GM21529 (cell line): ENCODE data around the gene BOK.
"Not testable (repeated sequence)": the region's sequence is repeated elsewhere in the genome, so short reads cannot be mapped to it uniquely, and the experiment has no call there.

ENCODE experiments used
- ATAC-seq: cut with Tn5 transposase; IDR thresholded peaks from one replicate; pipeline ENCODE4 v1.9.1; 2021; ENCODE audit not compliant: unreplicated experiment

The BOK gene

DNA sequence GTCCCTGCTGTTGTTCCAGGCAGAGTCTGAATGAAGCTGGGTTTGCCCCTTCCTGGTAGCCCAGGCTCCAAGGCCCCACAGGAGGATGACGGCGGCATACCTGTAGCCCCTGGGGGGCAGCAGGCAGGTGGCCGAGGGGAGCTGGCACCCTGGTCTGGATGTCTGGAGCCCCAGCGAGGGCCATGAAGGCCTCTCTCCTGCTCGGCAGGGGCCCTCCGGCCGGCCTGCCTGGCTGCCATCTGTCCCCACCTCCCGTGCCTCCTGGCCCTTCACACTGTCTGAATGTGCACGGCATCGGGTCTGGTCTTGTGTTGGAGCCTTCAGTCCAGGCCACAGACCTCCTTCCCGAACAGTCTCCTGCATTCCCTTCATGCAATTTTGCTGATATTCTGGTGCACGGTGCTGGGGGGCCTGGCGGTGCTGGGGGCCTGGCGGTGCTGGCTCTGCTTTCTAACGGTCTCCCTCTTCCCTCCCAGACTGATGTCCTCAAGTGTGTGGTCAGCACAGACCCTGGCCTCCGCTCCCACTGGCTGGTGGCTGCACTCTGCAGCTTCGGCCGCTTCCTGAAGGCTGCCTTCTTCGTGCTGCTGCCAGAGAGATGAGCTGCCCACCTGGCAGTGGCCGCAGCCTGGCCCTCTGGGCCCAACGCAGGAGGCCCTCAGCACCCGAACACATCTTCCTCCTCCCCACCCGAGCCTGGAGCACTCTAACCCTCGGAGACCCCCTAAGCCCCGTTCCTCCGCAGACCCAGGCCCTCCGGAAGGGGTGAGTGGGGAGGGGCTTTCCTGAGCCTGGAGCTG lies 13.5 kb downstream of the BOK start:
- no peak for ATAC-seq

DNA sequence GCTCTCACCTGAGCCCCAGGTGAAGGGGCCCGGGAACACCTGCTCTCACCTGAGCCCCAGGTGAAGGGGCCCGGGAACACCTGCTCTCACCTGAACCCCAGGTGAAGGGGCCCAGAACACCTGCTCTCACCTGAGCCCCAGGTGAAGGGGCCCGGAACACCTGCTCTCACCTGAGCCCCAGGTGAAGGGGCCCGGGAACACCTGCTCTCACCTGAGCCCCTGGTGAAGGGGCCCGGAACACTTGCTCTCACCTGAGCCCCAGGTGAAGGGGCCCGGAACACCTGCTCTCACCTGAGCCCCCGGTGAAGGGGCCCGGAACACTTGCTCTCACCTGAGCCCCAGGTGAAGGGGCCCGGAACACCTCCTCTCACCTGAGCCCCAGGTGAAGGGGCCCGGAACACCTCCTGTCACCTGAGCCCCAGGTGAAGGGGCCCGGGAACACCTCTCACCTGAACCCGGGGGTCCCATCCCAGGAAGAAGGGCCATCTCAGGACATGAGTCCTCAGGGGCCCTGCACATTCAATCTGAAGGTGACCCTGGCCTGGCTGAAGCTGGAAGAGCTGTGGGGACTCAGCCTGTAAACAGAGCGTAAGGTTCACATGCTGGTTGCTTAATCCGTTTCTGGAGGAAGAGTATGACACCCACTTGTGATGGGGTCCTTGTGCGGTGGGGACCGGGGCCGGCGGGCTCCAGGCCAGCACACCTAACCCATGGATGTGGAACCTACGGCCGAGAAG lies 14.5 kb downstream of the BOK start:
- ATAC-seq, result not testable (repeated sequence)

DNA sequence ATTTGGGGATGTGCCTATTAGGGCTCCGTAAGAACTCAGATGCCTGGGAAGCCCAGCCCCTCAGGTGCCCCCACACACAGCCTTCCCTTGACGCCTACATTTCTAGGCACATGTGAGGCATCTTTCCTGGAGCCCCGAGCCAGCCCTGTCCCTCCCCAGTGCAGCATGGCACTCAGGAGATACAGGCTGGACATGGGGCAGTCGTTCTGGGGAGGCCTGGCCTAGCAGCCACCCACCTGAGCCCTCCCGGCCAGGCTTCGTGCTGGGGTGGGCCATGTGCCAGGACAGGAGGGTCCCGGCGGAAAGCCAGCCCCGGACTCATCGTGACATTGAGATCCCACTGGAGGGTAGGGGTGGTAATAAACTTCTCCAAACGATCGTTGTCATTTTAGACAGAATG lies 15.2 kb downstream of the BOK start:
- no peak for ATAC-seq

DNA sequence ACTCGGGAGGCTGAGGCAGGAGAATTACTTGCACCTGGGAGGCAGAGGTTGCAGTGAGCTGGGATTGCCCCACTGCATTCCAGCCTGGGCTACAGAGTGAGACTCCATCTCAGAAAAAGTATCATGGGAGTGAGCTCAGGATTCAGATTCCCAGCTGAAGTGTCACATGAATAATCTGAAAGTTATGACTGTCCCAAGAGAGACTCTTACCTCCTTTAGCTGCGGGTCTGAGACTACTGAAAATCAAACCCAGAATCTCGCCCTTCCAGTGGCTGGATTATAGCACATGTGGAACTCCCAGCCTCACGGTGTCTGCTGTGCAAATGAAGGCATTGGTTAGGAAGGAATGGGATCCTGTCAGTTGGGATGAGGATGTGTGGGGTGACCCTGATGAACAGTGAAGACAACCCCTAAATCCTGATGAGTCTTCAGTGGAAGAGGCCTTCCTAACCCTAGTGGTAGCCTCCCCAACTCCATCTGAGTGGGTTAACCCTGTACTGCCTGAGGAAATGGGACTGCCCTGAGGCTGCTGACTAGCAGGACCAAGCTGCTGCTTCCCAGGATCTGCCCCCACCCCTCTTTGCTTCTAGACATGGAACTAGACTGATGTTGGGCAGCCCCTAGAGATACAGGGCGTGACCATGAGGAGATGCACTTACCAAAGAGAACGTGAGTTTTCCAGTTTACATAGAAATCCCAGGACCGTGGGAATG lies 16.5 kb downstream of the BOK start:
- no peak for ATAC-seq

- no peak for ATAC-seq
Measured at GRCh38 chr2:241575624-241576292, 17.2 kb downstream of the BOK start.

- no peak for ATAC-seq
Measured at GRCh38 chr2:241576293-241576654, 17.7 kb downstream of the BOK start.

GRCh38 chr2:241577413-241578122 lies 19.0 kb downstream of the BOK start:
- ATAC-seq, result no peak

- no peak for ATAC-seq
Measured at GRCh38 chr2:241579281-241579680, 20.7 kb downstream of the BOK start.

- ATAC-seq, result no peak
Measured at GRCh38 chr2:241582328-241582727, 23.8 kb downstream of the BOK start.

DNA sequence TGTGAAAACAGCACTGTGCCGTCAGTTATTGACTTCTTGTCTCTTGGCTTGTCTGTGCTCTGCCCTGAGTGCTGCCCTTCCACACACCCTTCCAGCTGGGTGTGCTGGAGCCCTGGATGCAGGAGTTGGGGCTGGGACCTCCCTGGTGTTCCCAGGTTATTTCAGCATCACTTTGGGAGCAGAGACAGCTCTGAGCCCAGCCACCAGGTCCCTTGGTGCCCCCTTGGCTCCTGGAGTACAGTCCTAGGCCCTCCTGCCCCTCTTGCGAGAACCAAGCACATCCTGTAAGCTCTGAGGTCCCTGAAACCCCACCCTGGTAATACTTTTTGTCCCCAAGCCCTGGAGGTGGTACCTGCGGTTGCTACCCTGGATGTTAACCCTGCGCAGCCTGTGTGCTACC lies 24.3 kb downstream of the BOK start:
- no peak for ATAC-seq

DNA sequence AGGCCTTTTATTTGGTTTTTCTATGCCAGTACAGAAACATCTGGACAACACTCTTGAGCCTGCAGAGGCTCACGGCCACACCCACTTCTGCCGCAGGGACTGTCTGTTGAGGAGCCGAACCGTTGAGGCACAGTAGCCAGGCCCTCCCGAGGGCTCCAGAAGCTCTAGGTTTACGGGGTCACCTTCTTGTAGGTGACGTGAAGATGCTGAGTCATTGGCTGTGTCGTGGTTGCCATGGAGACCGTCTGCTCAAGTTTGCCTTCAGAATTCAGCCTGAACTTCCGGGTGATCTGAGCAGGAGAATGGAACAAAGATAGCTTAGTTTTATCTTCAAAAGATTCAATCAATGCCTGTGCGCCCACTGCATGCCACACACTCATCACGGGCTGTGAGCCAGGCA lies 25.9 kb downstream of the BOK start:
- no peak for ATAC-seq

DNA sequence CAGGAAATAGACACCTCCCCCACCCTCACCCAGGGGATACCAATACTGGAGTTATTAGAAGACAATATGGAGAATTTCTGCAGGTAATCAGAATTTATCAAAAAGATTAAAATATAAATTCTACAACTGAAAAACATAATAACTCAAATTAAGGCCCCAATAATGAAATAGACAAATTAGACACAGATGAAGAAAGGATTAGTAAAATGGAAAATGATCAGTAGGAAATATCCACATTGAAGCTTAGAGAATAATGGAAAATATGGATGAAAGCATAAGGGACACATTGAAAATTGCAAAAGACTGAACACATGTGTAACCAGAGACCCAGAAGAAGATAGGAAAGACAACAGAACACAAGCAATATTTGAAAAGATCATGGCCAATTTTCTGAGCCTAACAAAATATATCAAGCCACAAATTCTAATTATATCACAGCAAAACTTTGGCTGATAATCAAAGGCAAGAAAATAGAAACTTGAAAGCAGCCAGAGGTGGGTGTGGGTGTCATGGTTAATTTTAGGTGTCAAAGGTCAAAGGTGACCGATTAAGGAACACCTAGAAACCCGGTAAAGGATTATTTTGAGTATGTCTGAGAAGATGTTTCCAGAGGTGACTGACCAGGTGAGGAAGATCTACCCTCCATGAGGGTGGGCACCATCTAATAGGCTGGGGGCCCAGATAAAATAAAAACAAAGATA lies 28.2 kb downstream of the BOK start:
- no peak for ATAC-seq

DNA sequence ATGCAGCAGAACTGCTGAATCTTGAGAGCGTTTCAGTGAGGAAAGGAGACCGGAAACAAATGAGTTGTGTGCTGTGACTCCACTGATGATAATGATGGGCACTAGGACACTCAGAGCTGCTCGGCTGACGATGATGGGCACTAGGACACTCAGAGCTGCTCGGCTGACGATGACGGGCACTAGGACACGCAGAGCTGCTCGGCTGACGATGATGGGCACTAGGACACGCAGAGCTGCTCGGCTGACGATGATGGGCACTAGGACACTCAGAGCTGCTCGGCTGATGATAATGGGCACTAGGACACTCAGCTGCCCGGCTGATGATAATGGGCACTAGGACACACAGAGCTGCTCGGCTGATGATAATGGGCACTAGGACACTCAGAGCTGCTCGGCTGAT lies 31.3 kb downstream of the BOK start:
- not testable (repeated sequence) for ATAC-seq

GRCh38 chr2:241590496-241591455 lies 32.2 kb downstream of the BOK start:
- ATAC-seq, result not testable (repeated sequence)

- ATAC-seq, result no peak
Measured at GRCh38 chr2:241592126-241592845, 33.7 kb downstream of the BOK start.

DNA sequence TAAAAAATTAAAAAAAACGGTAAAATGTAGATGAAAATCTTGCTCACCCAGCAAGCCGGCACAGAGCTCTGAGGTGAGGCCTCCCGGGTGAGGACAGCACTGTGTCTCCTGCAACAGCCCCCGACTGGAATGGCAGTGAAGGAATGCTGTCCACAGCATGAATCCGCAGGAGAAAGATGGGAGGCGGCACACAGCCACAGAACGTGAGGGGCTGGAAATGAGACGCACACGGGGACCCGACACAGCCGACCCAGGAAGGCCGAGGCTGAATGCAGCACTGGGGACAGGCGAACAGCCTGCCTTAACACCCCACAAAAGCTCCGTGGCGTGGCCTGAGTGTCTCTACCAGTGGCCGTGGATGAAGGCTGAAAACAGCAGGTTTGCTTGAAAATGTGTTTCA lies 34.7 kb downstream of the BOK start:
- ATAC-seq, result no peak

DNA sequence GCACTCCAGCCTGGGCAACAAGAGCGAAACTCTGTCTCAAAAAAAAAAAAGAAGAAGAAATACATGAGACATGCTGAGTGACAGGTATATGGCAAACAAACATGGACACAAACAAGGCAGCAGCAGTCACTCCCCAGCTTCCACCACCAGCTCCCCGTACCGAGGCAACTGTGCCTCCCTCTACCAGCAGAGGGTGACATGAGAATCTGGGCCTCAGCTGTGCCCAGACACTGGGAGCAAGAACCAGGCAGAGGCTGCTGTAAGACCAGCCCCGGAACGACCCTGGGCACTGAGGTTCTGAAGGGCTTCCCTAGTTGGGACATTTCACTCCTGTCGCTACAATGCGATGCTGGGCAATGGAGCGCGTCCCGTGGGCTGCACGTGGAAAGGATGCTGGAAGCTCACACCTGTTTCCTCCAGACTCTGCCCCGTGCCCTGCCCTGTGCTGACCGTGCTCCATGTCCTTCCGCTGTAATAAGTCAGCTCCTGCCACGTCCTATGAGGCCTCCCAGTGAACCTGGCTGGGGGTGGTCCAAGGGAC lies 37.1 kb downstream of the BOK start:
- no peak for ATAC-seq

DNA sequence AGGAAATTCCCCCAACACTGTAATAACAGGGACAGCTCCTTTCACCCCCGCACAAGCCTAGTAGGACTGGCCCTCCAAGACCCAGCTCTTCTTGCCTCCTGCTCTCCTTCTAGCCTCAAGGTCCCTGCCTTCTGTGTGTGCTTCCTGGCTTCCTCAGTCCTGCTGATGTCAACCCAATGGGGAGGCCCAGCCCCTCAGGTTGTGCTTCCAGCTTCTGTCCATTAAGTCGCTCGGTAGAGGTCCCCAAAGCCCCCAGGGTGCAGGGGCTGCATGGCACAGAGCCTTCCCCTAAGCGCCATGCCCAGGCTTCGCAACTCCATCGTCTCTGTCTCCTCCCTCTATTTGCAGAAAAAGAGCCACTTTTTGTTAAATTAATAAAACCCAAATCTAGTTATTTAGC lies 39.0 kb downstream of the BOK start:
- no peak for ATAC-seq
